Measurements from ENCODE around the gene ATP8B4.

Gene ATP8B4

GRCh38 chr15:49888323-49888693 is 230.7 kb downstream of the ATP8B4 start:
- DNase-seq, result no peak

GRCh38 chr15:49887659-49888322 is 231.2 kb downstream of the ATP8B4 start:
- DNase-seq, result no peak

DNA sequence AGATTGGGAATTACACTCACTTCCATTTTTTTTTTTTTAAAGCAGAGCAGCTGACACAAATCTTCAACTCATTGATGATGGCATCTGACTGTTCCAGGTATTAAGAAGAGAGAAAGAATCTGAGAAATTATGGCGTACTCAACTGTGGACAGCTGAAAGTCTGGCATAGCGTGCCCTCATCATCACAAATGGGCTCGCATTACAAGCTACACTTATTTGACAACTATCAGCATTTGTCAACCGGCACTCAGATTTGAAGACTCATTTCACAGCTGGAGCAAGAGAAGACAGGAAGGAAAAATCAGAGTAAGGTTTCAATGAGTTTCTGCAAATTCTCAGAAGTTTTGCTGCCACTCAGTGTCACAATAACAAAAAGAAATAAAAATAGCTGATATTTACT is 235.9 kb downstream of the ATP8B4 start:
- DNase-seq, result no peak

DNA sequence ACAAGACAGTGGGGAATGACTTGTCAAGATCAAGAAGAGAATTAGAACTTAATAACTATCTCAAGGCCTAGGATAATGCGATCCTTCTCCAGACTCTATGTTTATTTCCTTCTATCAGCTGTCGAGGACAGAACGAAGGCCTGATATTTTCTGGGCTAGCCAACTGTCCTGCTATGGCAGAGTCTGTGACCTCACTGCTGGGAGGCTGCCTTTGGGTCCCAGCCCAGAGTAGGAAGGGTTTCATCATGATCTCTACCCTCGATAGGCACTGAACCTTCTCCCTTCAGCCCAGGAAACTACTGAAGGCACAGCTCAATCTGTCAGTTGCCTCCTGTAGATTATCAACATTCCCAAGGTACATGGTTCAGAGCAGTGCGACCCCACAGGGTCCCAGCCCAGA is 237.2 kb downstream of the ATP8B4 start:
- no peak for DNase-seq

GRCh38 chr15:49881433-49881832 is 237.6 kb downstream of the ATP8B4 start:
- DNase-seq, result no peak

GRCh38 chr15:49877873-49878521 is 241.0 kb downstream of the ATP8B4 start:
- DNase-seq, result no peak

GRCh38 chr15:49877117-49877872 is 241.7 kb downstream of the ATP8B4 start:
- no peak for DNase-seq

DNA sequence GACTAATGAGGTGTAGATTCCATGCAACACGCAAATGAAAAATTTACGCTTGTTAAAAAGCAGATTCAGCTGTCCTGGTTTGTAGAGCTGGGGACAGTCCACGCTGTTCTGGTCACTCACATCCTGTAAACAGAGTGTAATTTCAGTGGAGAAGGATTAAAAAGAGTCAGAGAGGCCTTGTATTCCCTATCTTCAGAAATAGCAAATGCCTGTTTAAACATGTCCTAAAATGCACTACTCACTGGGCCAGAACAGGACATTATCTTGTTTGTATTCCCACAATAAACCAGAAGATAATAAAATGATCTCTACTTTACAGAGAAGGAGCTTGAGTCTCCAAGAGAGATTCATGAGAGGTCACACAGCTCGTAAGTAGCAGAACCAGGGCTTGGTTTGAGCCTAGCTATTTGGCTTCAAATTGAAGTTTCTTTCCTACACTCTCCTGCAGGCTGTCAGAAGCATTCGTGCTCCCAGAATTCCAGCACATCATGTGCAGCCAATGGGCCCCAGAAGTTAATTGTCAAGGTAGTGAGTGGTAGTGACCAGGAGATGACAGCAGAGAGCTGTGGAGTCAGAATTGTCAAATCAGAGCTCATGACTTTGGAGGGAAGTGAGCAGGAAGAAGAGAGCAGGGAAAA is 242.5 kb downstream of the ATP8B4 start:
- peak; percentile 7 for DNase-seq

GRCh38 chr15:49875392-49875791 is 243.6 kb downstream of the ATP8B4 start:
- DNase-seq, result no peak

DNA sequence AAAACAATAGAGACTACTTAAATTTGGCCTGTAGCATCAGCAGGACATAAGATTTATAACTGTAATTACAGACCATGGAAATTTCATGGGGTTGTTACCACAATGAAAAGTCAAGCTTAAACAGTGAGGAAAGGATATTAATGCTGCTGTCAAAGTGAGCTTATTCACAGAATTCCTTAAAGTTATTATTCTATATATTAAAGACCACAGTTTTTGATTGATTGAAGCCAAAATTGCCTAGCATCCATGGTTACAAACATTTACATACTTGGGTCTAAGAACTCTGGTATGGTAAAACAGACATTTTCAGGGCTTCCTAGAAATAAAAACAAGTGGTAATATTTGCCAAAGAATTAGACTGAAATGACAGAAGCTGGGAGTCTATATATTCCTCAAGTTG is 248.6 kb downstream of the ATP8B4 start:
- no peak for DNase-seq

DNA sequence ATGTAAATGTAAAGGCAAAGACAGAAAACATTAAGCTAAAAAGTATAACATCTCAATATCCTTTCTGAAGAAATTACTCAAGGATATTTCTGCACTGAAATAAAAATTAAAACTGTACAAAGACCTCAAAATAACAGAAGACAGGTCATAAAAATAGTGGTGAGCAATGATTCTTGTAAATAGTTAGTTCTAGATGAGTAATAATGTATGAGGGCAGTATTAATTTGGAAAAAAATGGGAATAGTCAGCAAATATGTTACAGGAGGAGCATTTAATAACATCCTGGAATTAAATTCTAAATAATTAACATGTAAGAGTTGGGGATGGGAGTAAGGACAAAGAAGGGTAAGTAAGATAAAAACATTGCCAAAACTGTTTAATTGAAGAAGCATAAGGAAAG is 250.7 kb downstream of the ATP8B4 start:
- no peak for DNase-seq

DNA sequence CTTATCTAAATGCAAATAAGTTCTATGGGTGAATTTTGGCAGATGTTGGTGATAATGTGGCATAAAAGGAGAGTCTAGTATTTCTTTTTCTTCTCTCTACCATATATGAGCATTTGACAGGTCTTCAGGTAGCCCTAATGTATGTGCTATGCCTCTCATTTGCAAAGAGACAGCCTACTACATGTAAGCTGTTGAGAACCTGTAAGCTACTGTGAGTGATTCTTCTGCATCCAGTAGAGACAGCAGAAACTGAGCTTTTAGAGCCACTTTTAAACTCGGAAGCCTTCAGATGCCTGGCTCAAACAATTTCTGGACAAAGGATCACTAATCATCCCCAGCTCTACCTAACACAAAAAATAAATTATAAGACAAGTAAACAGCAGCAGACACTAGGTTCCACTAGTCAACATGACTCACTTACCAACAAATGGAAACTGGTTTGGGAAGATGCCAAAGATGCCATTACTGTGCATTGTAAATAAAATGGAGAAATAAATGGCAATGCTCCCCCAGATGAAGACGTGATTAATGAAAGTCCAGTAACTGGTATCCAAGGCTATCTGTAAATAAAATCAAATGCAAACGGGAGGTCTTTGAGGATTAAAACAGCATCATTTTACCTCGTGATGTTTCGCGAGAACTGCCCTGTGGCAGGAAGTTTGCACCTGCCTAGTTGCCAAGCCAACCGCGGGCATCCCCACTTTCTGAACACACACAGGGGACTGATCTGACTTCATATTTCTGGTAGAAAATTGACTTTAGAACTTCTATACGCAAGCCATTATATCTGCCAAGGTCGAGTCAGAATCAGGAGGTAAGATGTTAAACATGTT is 252.9 kb downstream of the ATP8B4 start:
- DNase-seq, result no peak

GRCh38 chr15:49864251-49864650 is 254.8 kb downstream of the ATP8B4 start:
- DNase-seq, result no peak

- no peak for DNase-seq
Observed at GRCh38 chr15:49863431-49864224, 255.4 kb downstream of the ATP8B4 start.

- no peak for DNase-seq
Observed at GRCh38 chr15:49860101-49860500, 258.9 kb downstream of the ATP8B4 start.

DNA sequence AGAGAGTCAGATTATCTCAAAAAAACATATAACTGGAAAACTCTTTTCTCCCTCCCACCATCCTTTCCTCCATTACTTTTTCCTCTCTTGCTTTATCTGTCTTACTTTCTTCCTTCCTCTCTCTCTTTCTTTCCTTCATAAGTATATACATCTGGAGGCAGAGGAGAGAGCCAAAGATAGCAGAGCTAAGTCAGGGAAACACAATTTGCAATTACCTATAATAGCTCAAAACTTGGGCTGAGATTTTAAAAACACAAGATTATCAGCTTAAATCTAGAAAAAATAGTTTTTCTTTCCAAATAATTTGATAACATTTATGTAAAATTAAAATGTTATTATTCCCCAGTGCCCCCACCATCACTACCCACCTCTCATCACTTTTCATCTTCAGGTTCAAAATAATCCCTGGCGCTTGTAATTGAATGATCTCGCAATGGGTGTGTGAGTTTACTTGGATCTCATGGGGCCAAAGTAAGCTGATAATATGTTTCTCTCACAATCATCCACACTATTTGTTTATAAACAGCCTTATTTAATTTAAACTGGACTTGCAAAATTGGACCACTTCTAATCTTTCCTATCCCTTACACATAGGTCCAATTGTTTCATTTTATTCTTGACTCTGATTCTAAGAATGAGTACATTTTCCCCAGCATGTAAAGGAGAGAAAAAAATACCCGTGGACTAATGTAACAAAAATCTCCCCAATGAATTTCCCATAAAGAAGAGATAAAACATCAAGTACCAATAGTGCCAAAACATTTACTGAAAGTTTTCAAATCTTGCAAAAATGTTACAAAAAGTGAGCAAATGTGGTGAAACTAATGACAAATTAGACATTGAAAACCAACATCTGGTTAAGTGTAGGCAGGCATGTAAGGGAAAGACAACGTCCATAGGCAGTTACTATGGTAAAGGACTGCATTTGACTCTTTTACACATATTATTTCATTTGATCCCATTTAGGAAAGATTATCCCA is 261.2 kb downstream of the ATP8B4 start:
- DNase-seq, result no peak

DNA sequence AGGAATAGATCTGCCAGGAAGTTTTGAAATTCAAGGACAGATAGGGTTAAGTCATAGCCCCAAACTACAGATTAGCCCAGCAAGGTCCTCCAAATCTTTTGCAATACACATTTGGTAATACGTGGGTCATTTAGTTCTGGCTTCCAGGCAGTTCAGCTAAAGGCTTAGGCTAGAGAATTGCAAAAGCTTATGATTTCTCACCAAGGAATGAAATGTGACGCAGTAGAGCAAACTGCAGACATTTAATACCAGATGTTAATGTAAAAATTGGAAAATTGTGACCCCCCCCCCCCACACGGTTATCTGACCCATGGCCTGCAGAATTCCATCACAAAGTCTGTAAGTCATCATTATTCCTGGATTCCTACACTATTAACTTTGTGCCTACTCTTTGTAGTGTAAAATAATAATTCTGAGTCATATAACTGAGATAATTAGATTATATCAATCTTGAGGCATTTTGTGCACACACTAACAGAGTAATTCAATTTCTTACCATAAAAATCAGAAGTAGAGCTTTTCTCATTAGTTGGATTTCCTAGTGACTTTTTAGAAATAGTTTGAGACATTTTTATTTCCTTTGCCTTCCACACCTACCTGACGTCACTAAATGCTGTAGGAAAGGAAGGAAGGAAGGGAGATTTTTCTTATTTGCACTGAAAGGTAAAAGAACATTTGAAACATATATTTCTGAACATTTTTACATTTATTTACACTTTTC is 263.0 kb downstream of the ATP8B4 start:
- DNase-seq, result no peak

DNA sequence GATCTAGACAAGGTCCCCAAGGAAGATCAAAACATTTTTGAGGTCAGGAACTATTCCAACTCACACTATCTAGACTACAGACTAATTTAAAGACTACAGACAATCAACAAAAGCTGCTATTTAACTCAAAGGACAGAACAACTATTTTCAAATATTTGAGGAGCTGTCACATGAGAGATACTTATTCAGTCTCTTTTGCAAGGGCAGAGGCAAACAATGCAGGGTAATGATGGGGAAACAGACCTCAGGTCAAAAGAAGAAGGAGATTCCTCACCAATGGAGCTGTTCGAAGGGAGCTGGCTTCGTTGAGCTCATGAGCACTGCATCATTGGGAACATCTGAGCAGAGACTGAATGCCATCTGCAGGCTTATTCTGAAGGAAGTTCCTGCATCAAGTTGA is 266.3 kb downstream of the ATP8B4 start:
- no peak for DNase-seq

- DNase-seq, result no peak
Observed at GRCh38 chr15:49848807-49849206, 270.2 kb downstream of the ATP8B4 start.

GRCh38 chr15:49848282-49848724 is 270.7 kb downstream of the ATP8B4 start:
- no peak for DNase-seq
